Left lung (tissue), 10 donors: ENCODE results near the gene CAMTA1. TPM values are rescaled to one million over a fixed set of nuclear protein-coding genes. Genes with fewer than 3 reads are reported as not detected.

Experiments used
- ATAC-seq: fragments of 200-7000 bp; cut with Tn5 transposase; one replicate; pipeline ENCODE4 v1.9.1; 2020; ENCODE audit warnings: moderate library complexity
- DNase-seq, 4 donors: peaks; one replicate each; pipeline ENCODE4 v3.0.0-alpha.2; 2013 to 2020
- H3K27ac ChIP-seq, 2 donors: fragments of 200-600 bp; sonication (generic) in 1 of 2; one replicate each; pipeline versions ENCODE4 v1.5.0 to v1.8.0; 2020 to 2021
- H3K27me3 ChIP-seq, 2 donors: fragments of 200-600 bp; sonication (generic) in 1 of 2; one replicate each; pipeline versions ENCODE4 v1.5.0 to v1.8.0; 2020 to 2021
- H3K36me3 ChIP-seq, 2 donors: fragments of 200-600 bp; sonication (generic) in 1 of 2; one replicate each; pipeline versions ENCODE4 v1.5.0 to v1.8.0; 2020 to 2021
- H3K4me1 ChIP-seq, 2 donors: fragments of 200-600 bp; one replicate each; pipeline ENCODE4 v1.8.0; 2021
- H3K4me3 ChIP-seq, 2 donors: fragments of 200-600 bp; sonication (generic) in 1 of 2; one replicate each; pipeline versions ENCODE4 v1.5.0 to v1.8.0; 2020 to 2021; ENCODE audit warnings: mild to moderate bottlenecking in 1 of 2
- H3K9me3 ChIP-seq, 2 donors: fragments of 200-600 bp; sonication (generic) in 1 of 2; one replicate each; pipeline versions ENCODE4 v1.5.0 to v1.8.0; 2020 to 2021
- CTCF ChIP-seq, 2 donors: fragments of 200-600 bp; sonication (generic) in 1 of 2; IDR thresholded peaks; one replicate each; pipeline versions ENCODE4 v1.5.0 to v1.8.0; 2021; ENCODE audit warnings: antibody characterized with exemption in 2 of 2
- intact Hi-C, 2 donors: fragments of 100-400 bp; cut with DNase I; formaldehyde crosslinking; loops; one replicate each; pipeline versions ENCODE4 v1.11.2 to v1.14.2; 2022
- polyA plus RNA-seq, 6 donors: library from polyadenylated mRNA; unstranded; fragments of 120-200 nt; gene quantifications; one replicate each; pipeline ENCODE4 v1.2.1, GENCODE V29; 2013; ENCODE audit not compliant: insufficient read length in 6 of 6
- total RNA-seq, 2 donors: library from RNA; stranded (reverse); fragmentation: NEBNext Ultra II Directional; extraction: Animal tissue kit (Norgen Biotek cat#: 25700); gene quantifications; one replicate each; pipeline ENCODE4 v1.2.1, GENCODE V29; 2021
- donor health status: DM: no; HTN: yes; CAD: no.
- donor health status: DM: no; HTN: no; CAD: no.

Gene CAMTA1
- total and polyA plus RNA-seq, 8 donors: 42.7 to 69.1 (median 49.4) TPM

- TF ChIP-seq CTCF (IDR thresholded peaks at IDR 0.05): no peak
- H3K27ac ChIP-seq: no peak overlapping the region
- intact Hi-C loops: no loop called here
- H3K4me1 ChIP-seq: no peaks in the 10 kb centered on the region
- H3K4me3 ChIP-seq: no peak overlapping the region
- no peak for DNase-seq
- no peaks in the 10 kb centered on the region for H3K36me3 ChIP-seq
- no peaks in the 10 kb centered on the region for H3K9me3 ChIP-seq
- H3K27me3 ChIP-seq: peaks cover 0 to 27% of the 10 kb centered on the region in 2 donors
- ATAC-seq: no peak
Observed at GRCh38 chr1:7247791-7248548, 462.7 kb downstream of the CAMTA1 start.

GRCh38 chr1:7248549-7249199 is 463.4 kb downstream of the CAMTA1 start:
- no peak for TF ChIP-seq CTCF (IDR thresholded peaks at IDR 0.05)
- Histone ChIP-seq H3K36me3 (no peaks in the 10 kb centered on the region), H3K27ac (no peak overlapping the region), H3K9me3 (no peaks in the 10 kb centered on the region), H3K4me3 (no peak overlapping the region), H3K27me3 (peaks cover 0 to 27% of the 10 kb centered on the region in 2 donors), H3K4me1 (no peaks in the 10 kb centered on the region)
- intact Hi-C loops: no loop called here
- no peak for ATAC-seq
- no peak for DNase-seq

- H3K4me3 ChIP-seq: no peak overlapping the region
- H3K9me3 ChIP-seq: no peaks in the 10 kb centered on the region
- DNase-seq (no peak), ATAC-seq (no peak)
- no peaks in the 10 kb centered on the region for H3K36me3 ChIP-seq
- no peak overlapping the region for H3K27ac ChIP-seq
- no peaks in the 10 kb centered on the region for H3K4me1 ChIP-seq
- intact Hi-C loops: no loop called here
- TF ChIP-seq CTCF (IDR thresholded peaks at IDR 0.05): no peak
- H3K27me3 ChIP-seq: peaks cover 0 to 27% of the 10 kb centered on the region in 2 donors
Observed at GRCh38 chr1:7249516-7249915, 464.3 kb downstream of the CAMTA1 start.

GRCh38 chr1:7250176-7250575 is 464.9 kb downstream of the CAMTA1 start:
- Histone ChIP-seq H3K27me3 (peaks cover 0 to 27% of the 10 kb centered on the region in 2 donors), H3K4me3 (no peak overlapping the region), H3K27ac (no peak overlapping the region), H3K4me1 (no peaks in the 10 kb centered on the region), H3K9me3 (no peaks in the 10 kb centered on the region), H3K36me3 (no peaks in the 10 kb centered on the region)
- DNase-seq (no peak), ATAC-seq (no peak)
- no peak for TF ChIP-seq CTCF (IDR thresholded peaks at IDR 0.05)
- intact Hi-C loops: no loop called here

GRCh38 chr1:7250597-7251453 is 465.6 kb downstream of the CAMTA1 start:
- DNase-seq: no peak
- ATAC-seq: no peak
- Histone ChIP-seq H3K4me3 (no peak overlapping the region), H3K27me3 (peaks cover 0 to 27% of the 10 kb centered on the region in 2 donors), H3K36me3 (no peaks in the 10 kb centered on the region), H3K9me3 (no peaks in the 10 kb centered on the region), H3K4me1 (no peaks in the 10 kb centered on the region), H3K27ac (no peak overlapping the region)
- intact Hi-C loops: no loop called here
- TF ChIP-seq CTCF (IDR thresholded peaks at IDR 0.05): no peak
